CD1c-positive myeloid dendritic cell (primary cell): Measurements from ENCODE around the gene GRIK3.
A peak's percentile ranks its signal among the peaks of the same experiment; 100 is the strongest.

ENCODE experiments used
- DNase-seq: peaks from one replicate; pipeline ENCODE4 v3.0.0-alpha.2; 2016; ENCODE audit errors: extremely low spot score

GRIK3 gene

DNA sequence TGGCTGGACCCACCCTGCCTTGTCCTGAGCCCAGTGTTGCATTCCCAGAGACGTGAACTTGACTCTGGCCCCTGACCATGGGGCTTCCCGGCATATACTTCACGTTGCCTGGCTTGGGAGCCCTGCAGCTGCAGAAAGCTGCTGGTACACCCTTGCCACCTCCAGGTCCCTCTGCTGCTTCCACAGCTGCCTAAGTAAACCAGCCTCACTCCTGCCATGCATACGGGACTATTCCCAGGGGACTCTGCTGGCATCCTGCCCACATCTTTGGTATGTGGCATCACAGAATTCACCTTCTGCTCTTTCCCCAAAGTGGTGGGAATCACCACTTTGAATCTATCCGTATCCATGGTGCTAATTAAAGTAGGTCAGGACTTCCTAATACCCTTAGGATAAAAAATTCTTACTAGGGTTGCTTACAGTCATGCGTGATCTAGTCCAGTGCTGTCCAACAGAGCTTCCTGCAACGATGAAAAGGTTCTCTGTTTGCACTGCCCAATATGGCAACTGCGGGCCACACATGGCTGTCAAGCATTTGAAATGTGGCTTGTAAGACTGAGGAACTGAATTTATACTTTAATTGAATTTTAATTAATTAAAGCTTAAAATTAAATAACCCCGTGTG is 203.0 kb downstream of the GRIK3 start:
- no peak for DNase-seq

- no peak for DNase-seq
Measured at GRCh38 chr1:36829961-36830360, 204.4 kb downstream of the GRIK3 start.

- DNase-seq = no peak
Measured at GRCh38 chr1:36829066-36829465, 205.2 kb downstream of the GRIK3 start.

- no peak for DNase-seq
Measured at GRCh38 chr1:36825226-36825625, 209.1 kb downstream of the GRIK3 start.

DNA sequence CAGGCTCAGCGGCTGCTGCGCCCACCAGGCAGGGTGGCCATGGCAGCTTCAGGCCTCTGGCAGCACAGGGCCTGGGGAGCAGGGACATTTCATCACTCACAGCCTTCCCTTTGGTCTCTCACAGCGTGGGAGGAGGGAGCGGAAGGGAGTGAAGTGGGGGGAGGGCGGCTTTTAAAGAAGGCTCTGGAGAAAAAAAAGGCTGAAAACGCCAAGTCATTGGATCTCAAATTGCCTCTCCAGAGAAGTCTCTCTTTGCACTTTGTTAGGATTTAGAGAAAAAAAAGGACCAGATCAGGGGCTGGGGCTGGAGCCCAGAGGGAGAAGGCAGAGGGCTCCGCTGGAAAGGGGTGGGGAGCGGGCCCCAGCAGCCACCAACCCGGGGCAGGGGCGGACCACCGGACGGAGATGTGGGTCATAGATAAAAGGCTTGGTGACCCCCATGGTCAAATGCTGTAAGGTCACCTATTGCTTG is 209.9 kb downstream of the GRIK3 start:
- DNase-seq = peak; percentile 28

DNA sequence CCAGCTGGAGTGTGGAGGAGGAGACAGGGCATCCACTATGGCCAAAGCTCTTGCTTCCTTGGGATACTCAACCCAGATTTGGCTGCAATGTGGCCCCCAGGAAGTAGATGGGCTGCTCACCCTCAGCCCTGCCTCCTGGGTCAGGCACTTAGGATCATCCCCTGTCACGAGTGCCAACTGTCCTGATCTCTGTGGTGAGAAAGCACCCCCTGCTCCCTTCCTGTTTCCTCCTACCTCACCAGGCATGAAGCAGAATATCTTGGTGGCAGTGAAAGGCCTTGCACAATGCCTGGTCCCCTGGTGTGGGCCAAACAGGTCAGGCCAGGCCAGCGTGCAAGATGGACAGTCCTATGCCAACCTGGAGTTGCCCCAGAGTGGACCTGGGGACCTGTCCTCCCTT is 211.7 kb downstream of the GRIK3 start:
- DNase-seq = no peak

- no peak for DNase-seq
Measured at GRCh38 chr1:36821386-36821785, 212.9 kb downstream of the GRIK3 start.

- no peak for DNase-seq
Measured at GRCh38 chr1:36818771-36819170, 215.5 kb downstream of the GRIK3 start.

DNA sequence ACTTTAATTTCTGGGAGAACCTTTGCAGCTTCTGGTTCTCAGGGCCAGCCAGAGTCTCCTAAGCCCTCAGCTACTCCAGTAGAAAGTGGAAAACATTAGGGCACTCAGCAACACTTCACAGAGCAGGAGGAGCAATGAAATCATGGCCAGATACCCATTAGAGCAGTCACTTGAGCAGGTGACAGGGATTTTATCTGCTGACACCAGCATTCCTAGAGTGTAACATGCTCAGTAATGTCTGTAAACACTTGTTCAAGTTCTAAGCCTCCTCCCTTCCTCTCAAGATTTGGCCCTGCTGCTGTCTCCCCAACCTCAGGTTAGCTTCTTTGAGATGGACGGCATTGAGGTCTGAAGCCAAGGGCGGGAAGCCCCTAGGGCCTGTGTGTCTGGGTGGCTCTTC is 218.0 kb downstream of the GRIK3 start:
- no peak for DNase-seq

DNA sequence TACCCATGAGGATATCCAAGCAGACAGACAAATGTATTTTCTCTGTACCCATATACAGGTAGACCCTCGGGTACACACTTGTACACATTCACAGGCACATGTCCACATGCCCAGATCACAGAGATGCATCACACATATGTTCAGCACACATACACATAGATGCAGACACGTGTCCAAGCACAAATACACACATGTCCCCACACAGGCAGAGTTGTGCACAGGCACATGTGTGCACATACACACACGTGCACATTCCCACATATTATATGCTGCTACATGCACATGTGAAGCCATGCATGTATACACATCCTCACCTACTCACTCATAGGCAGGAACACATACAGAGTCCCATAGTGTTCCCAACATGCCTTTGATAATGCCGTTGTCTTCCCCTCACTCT is 219.5 kb downstream of the GRIK3 start:
- DNase-seq = no peak

- no peak for DNase-seq
Measured at GRCh38 chr1:36814083-36814482, 220.2 kb downstream of the GRIK3 start.

DNA sequence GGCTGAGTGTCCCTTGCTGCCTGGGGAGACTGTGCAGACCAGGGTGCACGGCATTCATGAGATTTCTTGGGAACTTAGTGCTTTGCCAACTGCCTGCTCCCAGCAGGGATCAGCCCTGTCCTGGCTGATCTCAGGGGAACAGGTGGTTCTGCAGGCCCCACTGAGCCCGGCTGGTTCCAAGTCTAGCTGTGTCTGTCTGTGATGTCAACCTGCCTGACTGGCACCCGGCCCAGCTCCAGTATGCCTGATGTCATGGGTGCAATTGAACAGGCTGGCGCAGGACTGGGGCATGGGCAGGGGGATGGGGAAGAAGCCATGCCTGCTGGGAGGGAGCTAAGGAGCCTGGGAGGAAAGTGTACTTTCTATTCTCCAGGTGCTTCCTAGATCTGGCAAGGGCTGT is 227.1 kb downstream of the GRIK3 start:
- no peak for DNase-seq

DNA sequence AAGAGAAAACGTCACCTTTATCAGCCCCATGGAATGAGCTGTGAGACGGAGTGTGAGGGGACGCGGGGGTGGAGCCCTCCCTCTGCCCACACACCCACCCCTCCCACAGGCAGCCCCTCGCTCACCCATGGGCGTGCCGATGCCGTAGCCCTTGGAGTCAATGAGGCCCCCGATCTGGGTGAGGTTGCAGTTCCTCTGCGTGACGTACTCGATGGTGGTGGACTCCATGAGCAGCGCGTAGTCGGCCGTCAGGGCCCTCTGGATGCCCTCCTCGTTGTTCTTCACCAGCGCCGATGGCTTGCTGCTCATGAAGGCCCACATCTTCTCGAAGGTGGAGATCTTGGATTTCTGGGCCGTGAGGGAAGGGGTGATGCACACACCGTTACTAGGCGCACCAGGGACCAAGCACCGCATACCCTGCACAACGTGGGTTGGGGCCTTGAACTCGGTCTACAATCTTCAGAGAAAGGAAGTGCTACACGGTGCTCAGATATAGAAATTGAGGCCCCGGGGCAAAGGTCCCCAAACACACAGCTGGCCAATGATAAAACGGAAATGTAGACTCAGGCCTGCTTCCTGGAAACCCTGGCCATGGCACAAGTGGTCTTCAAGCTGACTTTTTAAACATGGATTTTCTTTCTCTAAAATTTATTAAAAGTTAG is 228.2 kb downstream of the GRIK3 start:
- no peak for DNase-seq

GRCh38 chr1:36804669-36805314 is 229.5 kb downstream of the GRIK3 start:
- DNase-seq = no peak

DNA sequence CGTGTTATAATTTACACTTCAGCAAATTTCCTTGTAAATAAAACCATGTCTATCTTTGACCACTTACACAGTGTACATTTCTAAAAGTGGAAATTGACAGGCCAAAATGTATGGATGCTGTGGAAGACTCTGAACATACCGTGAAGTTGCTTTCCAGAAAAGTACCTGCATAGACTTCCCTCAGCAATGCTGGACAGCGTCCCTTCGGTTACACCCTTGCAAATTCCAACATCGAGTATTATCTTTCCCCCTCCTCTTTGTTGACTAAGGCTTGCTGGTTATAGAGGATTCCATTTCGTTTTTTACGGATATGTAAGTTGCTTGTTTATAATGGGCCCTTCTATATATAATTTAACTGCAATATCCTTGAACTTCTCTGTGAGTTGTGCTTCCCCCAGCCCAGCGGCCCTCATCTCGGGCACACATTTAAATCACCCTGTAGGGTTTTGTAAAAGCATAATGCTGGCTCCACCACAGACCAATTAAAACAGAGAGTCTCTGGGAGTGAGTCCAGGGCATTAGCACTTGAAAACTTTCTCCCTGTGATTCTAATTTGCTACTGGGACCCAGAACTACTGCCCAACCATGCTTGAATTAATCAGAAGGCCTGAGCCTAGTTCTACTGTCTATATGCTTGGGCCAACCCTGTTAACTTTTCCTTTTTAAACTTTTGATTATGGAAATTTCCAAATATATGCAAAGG is 230.3 kb downstream of the GRIK3 start:
- no peak for DNase-seq

GRCh38 chr1:36802018-36802417 is 232.3 kb downstream of the GRIK3 start:
- DNase-seq = no peak

- no peak for DNase-seq
Measured at GRCh38 chr1:36797761-36798160, 236.6 kb downstream of the GRIK3 start.

GRCh38 chr1:36796733-36797132 is 237.6 kb downstream of the GRIK3 start:
- DNase-seq = no peak

DNA sequence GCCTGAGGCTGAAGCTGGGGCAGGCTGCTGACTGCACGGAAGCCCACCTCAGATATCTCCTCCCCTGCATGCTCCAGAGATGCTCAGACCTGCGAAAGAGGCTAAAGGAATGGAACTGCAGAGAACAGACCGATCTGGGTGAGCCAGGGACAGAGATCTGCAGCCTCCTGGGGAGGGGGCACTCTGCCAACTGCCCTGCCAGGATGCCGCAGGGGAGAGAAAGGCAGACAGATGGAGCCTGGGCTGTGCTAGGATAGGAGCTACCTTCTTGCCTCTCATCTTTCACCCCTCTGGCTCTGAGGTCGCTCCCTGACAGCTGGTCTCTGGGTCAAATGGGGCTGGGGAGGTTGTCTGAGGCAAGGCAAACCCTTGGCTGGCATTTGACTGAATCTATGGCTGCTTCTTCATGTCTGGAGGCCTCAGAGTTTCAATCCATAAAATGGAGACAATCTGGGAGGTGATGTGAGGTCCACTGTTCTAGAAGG is 238.2 kb downstream of the GRIK3 start:
- DNase-seq = no peak

DNA sequence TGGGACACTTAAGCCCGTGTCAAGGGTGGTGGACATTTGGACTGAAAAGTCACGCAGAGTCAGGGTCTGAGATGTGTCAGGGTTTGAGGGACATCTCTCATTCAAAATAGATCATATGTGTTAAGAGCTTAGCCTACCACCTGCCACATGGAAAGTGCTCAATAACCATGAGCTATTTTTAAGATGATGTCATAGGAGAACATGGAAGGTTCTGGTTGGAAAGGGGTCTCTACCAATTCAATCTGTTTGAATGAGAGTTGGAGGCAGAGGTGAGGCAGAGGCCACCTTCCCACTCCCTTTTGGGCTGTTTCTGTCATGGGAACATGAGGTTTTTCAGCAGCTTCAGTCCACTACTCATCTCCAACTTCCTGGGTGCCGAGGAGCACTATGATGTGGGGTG is 239.9 kb downstream of the GRIK3 start:
- DNase-seq = no peak

DNA sequence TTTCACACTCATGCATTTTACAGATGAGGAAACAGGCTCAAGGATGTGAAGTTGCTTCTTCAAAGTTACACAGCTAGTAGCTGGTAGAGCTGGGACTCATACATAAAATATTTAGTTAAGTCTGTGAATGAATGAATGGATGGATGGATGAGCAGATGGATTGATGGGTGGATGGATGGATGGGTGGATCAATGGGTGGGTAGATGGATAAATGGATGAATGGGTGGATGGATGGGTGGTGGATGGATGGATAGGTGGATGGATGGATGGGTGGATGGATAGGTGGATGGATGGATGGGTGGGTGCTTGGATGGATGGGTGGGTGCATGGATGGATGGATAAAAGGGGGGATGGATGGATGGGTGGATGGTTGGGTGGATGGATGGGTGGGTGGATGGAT is 240.9 kb downstream of the GRIK3 start:
- no peak for DNase-seq

DNA sequence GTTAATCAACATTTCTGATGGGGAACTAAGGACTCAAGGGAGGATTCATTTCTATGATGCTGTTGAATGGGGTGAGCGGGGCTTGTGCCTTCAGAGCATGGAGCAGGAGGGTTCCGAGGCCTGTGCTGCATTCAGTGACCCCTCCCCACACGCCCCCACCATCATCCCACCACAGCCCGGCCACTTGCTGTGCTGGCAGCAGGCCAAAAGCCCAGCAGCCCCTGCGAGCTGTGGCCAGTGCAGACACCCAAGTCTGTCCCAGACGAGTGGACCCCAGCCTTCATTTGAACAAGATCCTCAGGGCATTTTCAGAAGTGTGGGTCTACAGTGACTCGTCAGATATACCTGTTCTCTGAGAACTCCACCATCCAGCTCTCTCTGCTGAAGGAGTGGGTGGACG is 242.0 kb downstream of the GRIK3 start:
- DNase-seq = no peak
